ENCODE results near the gene BZW2. TPM values are rescaled to one million over a fixed set of nuclear protein-coding genes. Genes with fewer than 3 reads are reported as not detected.

BZW2 gene
- total and polyA plus RNA-seq, 2 of the 13 experiments (the other 11 are each of a cell fraction or from before 2014, with no cell fraction given) = 21.8 to 95.2 TPM

DNA sequence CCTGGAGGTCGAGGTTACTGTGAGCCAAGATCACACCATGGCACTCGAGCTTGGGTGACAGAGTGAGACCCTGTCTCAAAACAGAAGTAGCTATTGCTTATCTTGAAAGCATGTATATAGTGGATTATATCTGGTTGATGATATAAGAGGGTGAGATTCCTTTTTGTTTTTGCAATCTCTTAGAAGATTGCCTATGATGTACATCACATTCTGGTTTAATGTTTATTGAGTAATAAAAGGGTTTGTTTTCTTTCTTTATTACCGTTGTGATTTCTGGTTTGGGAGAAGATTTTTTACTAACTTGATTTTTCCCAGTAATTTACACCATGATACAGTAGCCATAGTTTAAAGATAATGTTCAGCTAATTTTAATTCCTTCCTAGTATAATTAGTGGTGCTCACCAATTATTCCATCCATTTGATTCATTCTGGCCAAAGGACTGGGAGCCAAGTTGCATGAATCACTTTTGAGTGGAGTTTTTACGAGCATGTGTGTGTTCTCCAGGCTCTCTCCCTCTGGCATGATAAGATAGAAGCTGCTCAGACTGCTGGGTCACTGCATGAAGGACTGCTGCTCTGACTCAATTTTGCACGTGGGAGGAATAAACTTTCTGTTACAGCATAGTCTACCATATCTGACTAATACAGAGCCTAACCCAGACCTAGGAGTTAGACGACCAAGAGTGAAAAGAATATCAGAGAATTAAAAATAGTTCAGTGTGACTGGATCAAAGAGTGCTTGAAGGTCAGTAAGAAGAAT, 94.1 kb downstream of the BZW2 start:
- Histone ChIP-seq H3K4me3 (replicated peaks in 1 of 3; ENCODE audit: insufficient read depth in 1 of 3, low read depth in 2 of 3, low read length in 3 of 3) (no peak overlapping the region), H3K27ac (ENCODE audit: extremely low read length, insufficient read depth, low read length) (no peak overlapping the region), H3K9me3 (ENCODE audit: low read length) (no peaks in the 10 kb centered on the region), H3K79me2 (ENCODE audit: insufficient read depth, low read length) (no peaks in the 10 kb centered on the region), H4K20me1 (ENCODE audit: insufficient read depth, low read length) (no peaks in the 10 kb centered on the region), H3K36me3 (replicated peaks in 1 of 2; ENCODE audit: control insufficient read depth in 1 of 2, insufficient read depth in 2 of 2, low read length in 2 of 2) (no peaks in the 10 kb centered on the region), H2AFZ (ENCODE audit: low read length) (no peak overlapping the region), H3K27me3 (ENCODE audit: control insufficient read depth in 1 of 2, insufficient read depth in 2 of 2, low read length in 2 of 2) (no peaks in the 10 kb centered on the region), H3K4me1 (ENCODE audit: insufficient read depth, low read length) (0 out of 2 replicates have a peak, but pooled peaks cover 6% of the 10 kb centered on the region), H3K4me2 (ENCODE audit: low read depth, low read length) (no peak overlapping the region), H3K9ac (ENCODE audit: insufficient read depth, low read depth, low read length) (no peak overlapping the region)
- no peak for FAIRE-seq
- no peak for TF ChIP-seq ZNF563 (CRISPR knock-in tag; IDR thresholded peaks at IDR 0.05)
- TF ChIP-seq, protein P1, sequence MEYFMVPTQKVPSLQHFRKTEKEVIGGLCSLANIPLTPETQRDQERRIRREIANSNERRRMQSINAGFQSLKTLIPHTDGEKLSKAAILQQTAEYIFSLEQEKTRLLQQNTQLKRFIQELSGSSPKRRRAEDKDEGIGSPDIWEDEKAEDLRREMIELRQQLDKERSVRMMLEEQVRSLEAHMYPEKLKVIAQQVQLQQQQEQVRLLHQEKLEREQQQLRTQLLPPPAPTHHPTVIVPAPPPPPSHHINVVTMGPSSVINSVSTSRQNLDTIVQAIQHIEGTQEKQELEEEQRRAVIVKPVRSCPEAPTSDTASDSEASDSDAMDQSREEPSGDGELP (IDR thresholded peaks at IDR 0.05; ENCODE audit: borderline replicate concordance, low read depth) = no peak
- CTCF ChIA-PET (ENCODE audit: low intra/inter-chr PET ratio, low total read pairs) = no interaction called here
- DNase-seq (ENCODE audit: low spot score) = no peak
- 7% methylated on average over 6 of the region's 6 CpGs for WGBS (ENCODE audit: low lambda C conversion rate)
- intact Hi-C loops (cut with micrococcal nuclease; ENCODE audit: unreplicated experiment) (no loop called here), in situ Hi-C loops (cut with HindIII; ENCODE audit: extremely low pct_ligation_motif_present, low pct_unique_long_range_greater_than_20kb) (no loop called here)
- no peak for ATAC-seq
- BruUV-seq (replicated peaks) = no TSS peak
- POLR2A ChIA-PET = no interaction called here

GRCh38 chr7:16740623-16740953, 94.6 kb downstream of the BZW2 start:
- Histone ChIP-seq H3K4me1 (ENCODE audit: insufficient read depth, low read length) (0 out of 2 replicates have a peak, but pooled peaks cover 6% of the 10 kb centered on the region), H3K27ac (ENCODE audit: extremely low read length, insufficient read depth, low read length) (no peak overlapping the region), H3K79me2 (ENCODE audit: insufficient read depth, low read length) (no peaks in the 10 kb centered on the region), H3K4me2 (ENCODE audit: low read depth, low read length) (no peak overlapping the region), H4K20me1 (ENCODE audit: insufficient read depth, low read length) (no peaks in the 10 kb centered on the region), H3K36me3 (replicated peaks in 1 of 2; ENCODE audit: control insufficient read depth in 1 of 2, insufficient read depth in 2 of 2, low read length in 2 of 2) (no peaks in the 10 kb centered on the region), H3K4me3 (replicated peaks in 1 of 3; ENCODE audit: insufficient read depth in 1 of 3, low read depth in 2 of 3, low read length in 3 of 3) (no peak overlapping the region), H3K9me3 (ENCODE audit: low read length) (no peaks in the 10 kb centered on the region), H3K27me3 (ENCODE audit: control insufficient read depth in 1 of 2, insufficient read depth in 2 of 2, low read length in 2 of 2) (no peaks in the 10 kb centered on the region), H2AFZ (ENCODE audit: low read length) (no peak overlapping the region), H3K9ac (ENCODE audit: insufficient read depth, low read depth, low read length) (no peak overlapping the region)
- CTCF ChIA-PET (ENCODE audit: low intra/inter-chr PET ratio, low total read pairs) = no interaction called here
- intact Hi-C loops (cut with micrococcal nuclease; ENCODE audit: unreplicated experiment) (no loop called here), in situ Hi-C loops (cut with HindIII; ENCODE audit: extremely low pct_ligation_motif_present, low pct_unique_long_range_greater_than_20kb) (no loop called here)
- POLR2A ChIA-PET = no interaction called here
- no peak for ATAC-seq
- FAIRE-seq = no peak
- TF ChIP-seq SALL1 (CRISPR knock-in tag; IDR thresholded peaks at IDR 0.05) (no peak), HIC2 (CRISPR knock-in tag; IDR thresholded peaks at IDR 0.05; ENCODE audit: low read depth) (no peak), ELF4 (CRISPR knock-in tag; IDR thresholded peaks at IDR 0.05; ENCODE audit: borderline replicate concordance) (no peak), PAX8 (CRISPR knock-in tag; IDR thresholded peaks at IDR 0.05; ENCODE audit: borderline replicate concordance) (no peak), ZMYM2 (CRISPR knock-in tag; IDR thresholded peaks at IDR 0.05) (no peak), TOE1 (CRISPR knock-in tag; IDR thresholded peaks at IDR 0.05) (no peak), MAFK (conservative IDR thresholded peaks at IDR 0.05 in 1 of 2, IDR thresholded peaks at IDR 0.05 in 1 of 2; ENCODE audit: low read length in 2 of 2) (no peak), ZNF224 (CRISPR knock-in tag; IDR thresholded peaks at IDR 0.05) (no peak), ZBTB7A (CRISPR knock-in tag; IDR thresholded peaks at IDR 0.05) (no peak)
- WGBS (ENCODE audit: low lambda C conversion rate) = 17% methylated on average over 3 of the region's 3 CpGs
- DNase-seq (ENCODE audit: low spot score) = no peak
- BruUV-seq (replicated peaks) = no TSS peak
